Measurements from ENCODE around the gene MUC2.
"Not testable (repeated sequence)": the region's sequence is repeated elsewhere in the genome, so short reads cannot be mapped to it uniquely, and the experiment has no call there.

Gene MUC2

DNA sequence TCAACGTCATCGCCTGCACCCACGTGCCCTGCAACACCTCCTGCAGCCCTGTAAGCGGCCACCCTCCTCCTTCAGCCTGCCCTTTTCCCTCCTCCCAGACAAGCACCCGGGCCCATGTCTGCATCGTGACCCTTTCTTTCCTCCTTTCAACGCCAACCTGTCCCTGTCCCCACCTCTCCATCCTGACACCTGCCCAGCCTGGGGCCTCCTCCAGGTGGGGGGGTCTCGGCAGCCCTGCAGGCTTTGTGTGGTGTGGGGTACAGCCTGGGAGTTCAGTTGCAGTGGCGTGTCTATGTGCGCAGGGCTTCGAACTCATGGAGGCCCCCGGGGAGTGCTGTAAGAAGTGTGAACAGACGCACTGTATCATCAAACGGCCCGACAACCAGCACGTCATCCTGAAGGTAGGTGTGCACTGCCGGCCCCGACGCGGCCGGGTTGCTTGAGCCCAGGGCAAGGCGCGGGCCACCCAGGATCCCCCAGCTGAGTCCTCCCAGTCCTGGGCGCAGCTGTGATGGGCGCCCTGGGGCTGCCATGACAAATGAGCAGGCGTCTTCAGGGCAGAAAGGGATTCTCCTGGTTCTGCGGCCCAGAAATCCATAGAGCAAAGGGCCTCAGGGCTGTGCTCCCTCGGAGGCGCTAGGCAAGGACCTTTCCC, 33.7 kb downstream of the MUC2 start:
- no peak for DNase-seq

DNA sequence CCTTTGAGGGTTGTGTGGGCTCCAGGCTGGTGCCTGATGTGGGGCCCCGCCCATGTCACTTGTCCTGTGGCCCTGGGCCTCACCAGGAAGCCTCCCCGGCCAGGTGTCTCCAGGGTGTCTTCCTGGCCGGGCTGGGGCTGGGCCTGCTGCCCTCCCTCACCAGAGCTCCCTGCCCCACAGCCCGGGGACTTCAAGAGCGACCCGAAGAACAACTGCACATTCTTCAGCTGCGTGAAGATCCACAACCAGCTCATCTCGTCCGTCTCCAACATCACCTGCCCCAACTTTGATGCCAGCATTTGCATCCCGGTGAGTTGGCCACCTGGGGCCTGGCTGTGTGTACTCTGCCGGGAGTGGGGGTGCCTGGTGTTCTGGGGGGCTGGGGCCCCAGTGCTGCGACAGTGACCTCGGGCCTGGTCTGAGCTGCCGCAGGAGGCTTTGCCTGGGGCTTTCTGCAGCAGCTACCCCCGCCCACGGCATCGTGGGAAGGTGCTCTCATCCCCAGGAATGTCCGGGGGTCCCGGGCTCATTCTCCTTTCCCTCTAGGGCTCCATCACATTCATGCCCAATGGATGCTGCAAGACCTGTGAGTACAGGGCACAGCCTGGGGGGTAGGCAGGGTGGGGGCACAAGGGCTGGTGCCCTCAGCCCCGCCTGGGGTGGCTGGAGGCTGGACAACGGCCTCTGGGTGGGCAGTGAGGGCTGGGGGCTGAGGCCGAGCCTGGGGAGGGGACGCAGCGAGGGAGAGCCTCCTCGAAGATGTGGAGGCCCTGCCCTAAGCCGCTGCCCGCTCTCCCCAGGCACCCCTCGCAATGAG, 34.6 kb downstream of the MUC2 start:
- no peak for DNase-seq

DNA sequence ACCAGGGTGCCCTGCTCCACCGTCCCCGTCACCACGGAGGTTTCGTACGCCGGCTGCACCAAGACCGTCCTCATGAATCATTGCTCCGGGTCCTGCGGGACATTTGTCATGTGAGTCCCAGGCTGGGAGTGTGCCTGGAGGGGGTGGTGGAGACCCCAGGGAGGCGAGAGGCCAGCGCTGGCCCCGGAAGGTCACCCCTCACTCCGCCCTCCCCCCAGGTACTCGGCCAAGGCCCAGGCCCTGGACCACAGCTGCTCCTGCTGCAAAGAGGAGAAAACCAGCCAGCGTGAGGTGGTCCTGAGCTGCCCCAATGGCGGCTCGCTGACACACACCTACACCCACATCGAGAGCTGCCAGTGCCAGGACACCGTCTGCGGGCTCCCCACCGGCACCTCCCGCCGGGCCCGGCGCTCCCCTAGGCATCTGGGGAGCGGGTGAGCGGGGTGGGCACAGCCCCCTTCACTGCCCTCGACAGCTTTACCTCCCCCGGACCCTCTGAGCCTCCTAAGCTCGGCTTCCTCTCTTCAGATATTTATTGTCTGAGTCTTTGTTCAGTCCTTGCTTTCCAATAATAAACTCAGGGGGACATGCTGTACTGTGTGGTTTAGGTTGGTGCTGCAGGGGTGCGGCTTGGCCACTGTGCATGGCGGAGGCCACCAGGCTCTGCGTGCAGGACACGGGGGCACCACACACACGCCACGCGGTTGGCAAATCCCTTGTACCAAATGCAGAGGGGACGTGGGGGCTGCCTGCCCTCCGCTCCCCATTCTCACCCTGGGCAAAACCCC, 35.4 kb downstream of the MUC2 start:
- DNase-seq: no peak

DNA sequence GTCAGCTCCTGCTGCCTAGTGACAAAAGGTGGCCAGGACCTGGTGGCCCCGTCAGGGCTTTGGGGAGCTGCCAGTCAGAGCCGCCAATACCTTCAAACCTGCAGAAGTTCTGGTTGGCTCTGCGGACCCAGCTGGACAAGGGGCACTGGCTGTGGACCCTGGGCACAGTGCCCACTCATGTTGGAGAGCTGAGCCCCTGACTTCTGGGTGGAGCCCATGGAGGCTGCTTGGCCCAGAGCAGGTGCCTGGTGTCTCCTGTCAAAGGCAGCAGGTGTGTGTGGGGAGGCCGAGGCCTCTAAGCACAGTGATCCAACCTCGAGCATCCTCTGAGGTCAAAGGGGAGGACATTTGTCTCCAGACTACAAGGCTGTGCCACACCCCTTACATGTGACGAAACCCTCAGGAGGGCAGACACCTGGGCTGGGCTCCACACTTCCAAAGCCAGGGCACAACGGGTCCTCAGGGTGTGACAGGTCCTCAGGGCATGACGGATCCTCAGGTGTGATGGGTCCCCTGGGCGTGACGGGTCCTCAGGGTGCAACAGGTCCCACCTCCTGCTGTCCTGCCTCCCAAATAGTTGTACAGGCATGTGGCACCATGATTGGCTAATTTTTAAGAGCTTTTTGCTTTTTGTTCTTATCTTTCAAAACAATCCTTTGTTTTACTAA, 37.0 kb downstream of the MUC2 start:
- DNase-seq: no peak

DNA sequence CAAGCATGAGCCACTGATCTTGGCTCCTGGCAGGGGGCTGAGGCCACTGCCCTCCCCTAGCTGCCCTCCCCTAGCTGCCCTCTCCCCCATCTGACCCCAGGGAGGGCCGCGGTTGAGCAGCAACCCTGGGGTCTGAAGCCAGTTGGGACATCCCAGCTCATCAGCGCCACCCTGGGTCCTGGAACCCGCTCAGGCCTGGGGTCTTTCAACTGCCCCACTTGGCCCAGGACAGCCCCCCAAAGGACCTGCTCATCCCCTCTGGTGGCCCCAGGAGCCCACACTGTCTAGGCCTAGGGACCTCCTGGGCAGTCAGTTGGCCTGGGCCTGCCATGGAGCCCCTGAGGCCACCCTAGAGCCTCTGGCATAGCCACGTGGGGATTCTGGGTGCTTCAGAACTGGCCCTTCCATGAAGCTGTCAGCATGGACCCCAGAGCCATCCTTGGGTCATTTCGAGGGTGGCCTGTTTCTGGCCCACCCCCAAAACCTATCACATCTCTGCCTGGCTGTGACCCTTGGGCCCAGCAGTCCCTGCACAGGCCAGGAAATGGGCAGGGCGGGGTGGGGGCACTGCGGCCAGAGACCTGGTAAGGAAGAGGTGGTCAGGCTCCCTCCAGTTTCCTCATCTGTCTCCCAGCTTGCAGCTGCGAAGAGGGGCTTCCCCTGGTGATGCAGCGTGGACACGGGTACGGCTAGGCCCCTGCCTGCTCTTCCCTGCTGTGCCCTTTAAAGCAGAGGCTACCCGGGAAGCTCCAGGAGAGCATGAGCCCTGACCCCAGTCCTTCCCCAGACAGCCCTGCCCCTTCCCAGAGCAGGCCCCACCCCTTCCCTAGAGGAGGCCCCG, 37.9 kb downstream of the MUC2 start:
- no peak for DNase-seq

DNA sequence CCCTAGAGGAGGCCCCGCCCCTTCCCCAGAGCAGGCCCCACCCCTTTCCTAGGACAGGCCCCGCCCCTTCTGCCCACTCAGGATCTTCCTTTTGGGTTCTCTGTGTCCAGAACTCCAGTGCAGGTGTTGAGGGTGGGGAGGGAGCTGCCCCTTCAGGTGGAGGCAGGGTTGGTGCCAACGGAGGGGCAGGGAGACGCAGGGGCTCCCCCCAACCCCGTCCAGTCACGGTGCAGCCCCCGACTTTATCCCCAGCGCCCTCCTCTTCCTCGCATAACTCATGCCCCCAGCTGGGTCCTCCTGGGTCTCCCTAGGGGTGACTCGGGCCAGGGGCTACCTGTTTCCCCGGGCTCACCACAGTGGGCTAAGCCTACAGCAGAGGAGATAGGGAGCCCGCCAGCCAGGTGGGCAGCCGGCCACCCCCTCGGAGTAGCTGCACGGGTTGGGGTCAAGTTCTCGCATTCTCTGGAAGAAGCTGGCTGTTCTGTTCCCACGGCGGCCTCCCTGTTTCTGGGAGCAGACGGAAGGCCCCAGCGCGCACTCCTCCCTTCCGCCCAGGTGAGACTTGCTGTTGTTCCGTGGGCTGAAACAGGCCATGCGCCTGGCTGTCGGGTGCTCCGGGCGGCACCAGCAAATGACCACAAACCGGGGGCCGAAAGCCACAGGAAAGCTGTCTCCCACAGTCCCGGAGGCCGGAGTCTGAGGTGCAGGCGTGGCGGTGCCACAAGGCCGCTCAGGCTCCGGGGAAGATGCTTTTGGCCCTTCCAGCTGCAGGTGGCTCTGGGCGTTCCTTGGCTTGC, 38.9 kb downstream of the MUC2 start:
- DNase-seq: no peak

DNA sequence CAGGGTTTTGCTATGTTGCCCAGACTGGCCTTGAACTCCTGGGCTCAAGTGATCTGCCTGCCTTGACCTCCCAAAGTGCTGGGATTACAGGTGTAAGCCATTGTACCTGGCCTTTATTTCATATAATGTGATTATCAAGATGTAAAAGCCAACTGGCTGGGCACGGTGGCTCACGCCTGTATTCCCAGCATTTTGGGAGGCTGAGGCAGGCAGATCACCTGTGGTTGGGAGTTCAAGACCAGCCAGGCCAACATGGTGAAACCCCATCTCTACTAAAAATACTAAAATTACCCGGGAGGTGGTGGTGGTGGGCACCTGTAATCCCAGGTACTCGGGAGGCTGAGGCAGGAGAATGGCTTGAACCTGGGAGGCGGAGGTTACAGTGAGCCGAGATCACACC, 40.6 kb downstream of the MUC2 start:
- not testable (repeated sequence) for DNase-seq

DNA sequence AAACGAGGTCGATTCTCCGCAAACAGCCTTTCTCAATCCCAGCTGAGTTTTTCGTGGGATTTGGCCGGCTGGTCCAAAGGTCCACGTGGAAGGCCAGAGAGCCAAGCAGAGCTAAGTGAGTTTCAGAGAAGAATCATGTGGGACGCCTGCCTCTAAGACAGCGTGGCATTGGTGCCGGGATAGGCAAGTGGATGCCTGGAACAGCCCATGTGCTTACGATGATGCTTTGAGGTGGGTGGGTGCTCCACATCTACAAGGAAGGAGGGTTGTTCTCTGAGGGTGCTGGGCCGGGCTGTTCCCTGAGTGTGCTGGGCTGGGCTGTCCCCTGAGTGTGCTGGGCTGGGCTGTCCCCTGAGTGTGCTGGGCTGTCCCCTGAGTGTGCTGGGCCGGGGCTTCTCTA, 41.4 kb downstream of the MUC2 start:
- no peak for DNase-seq

DNA sequence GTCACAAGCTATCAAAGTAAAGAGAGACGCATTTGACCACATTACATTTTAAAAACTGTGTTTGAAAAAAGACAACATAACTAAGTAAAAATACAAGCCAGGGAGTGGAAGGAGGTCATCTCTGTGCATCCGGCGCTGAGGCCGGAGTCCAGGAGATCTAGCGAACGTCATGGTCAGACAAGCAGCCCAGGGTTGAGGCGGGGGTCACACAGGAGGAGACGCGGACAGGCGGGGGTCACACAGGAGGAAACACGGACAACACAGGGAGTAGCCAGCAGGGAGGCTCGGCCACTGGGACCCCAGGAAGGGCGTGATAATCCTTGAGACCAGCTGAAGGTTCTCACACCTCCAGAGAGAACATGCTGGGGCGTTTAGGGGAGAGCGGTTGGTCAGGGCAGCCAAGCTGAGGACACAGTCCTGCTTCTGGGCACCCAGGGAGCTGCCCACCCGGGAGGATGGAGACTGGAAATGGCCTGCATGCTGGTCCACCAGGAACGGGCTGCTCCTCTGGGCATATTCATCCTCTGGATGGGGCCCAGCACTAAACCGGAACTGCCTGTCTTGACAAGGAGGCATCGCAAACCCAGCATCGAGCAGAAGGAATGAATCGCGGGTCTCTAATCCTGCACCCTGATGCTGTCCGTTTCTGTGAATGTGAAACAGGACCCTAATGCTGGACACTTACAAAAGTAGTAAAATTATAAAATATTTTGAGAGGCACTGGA, 42.2 kb downstream of the MUC2 start:
- DNase-seq: no peak

DNA sequence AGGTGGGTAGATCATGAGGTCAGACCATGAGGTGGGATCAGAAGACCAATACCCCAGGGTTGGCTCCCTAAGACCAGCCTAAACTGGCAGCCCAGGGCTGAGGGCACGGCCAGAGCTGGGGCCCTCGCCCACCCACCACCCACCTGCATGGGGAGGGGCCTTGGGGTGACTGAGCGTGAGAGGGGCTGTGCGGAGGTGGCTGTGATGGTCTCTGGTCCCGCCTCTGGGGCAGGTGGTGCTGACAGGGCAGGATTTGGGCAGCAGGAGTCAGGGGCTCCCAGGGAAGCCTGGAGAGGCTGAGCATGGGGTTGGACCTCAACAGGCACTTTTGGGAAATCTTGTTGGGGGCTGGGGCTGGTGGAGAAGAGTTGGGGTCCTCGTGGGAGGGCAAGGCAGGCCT, 43.3 kb downstream of the MUC2 start:
- DNase-seq: no peak

DNA sequence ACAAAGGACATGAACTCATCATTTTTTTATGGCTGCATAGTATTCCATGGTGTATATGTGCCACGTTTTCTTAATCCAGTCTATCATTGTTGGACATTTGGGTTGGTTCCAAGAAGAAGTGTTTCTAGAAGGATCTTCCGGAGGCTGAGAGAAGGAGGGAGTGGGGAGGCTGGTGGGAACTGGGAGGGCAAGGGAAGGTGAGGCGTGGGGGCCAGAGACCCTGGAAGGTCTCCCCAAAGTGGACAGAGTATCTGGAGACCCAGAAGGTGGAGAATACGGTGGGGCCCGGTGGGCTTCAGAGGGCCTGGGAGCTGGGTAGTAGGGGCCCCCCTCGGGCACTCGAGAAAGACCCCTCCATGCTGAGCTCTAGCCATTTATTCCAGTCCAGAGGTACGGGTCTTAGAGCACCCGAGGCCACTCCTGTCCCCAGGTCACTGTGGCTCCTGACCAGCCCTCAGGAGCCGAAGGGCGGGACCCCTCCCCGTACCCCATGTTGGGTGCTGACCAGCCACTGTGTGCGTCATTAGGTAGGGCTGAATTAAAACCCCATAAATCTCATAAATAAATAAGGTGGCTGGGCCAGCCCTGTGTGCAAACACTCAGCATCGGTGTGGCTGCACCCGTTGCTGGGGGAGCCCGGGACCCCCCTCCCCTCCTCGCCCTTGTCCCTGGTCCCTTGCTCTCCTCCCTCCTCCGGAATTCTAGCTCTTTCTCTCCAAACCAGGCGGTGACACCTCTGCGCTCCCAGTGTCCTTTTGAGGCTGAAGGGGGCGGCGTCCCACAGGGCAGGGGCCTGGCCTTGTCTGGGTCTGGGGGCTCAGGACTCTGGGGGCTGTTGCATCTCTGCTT, 44.3 kb downstream of the MUC2 start:
- no peak for DNase-seq

DNA sequence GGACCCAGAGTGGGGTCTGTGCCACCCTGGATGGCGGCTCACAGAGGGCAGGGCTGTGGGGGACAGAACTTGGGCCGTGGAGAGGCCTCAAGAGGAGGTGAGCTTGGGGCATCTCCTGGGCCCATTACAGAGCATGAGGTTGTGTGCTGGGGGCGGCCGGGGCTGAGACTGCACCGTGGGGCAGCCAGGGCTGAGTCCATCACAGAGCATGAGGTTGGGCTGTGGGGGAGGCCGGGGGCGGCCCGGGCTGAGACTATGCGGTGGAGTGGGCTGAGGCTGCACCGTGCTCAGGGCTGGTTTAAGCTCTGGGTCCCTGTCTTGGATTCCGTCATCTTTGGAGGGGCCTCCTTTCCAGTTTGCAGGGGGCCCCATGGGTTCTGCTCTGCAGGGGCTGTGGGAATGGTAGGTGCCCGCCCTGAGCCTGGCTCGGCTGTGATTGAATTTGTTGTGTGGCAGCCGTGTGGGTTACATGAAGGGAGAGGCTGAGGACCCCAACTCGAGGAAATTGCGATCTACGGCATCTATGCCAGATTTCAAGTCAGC, 45.0 kb downstream of the MUC2 start:
- DNase-seq: no peak

DNA sequence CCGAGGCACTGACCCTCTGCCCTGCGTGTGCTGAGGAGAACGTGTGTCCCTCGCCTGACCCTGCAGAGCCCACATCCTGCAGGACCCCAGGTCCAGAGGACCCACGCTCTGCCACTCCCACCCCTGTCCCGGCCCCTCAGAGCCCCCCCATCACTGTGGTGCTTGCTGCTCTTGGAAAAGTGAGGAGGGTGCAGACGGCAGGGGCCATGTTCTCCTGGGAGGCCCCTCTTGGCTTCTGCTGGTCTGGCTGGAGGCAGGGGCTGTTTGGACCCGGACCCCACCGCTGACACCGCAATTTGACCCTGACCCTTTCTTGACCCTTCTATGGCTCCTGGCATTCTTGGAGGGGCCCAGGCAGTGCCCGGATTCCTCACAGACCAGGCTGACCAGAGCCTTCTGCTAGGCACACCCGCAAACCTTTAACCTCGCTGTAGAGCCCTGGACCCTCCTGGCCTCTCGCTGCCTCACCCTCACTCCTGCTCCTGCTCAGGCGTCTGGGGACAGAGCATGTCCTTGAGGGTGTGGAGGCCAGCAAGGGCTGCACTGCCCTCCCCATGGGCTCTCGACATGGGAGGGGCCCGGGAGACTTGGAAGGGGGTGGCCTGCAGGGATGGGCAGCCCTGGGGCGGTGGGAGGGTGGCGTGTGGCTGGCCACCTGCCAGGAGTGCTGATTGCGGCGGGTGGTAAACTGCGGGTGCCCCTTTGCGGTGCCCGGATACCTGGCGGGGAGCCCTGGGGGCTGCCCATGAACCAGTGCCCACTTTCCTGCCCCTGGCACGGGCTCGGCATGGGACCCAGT, 46.1 kb downstream of the MUC2 start:
- no peak for DNase-seq

DNA sequence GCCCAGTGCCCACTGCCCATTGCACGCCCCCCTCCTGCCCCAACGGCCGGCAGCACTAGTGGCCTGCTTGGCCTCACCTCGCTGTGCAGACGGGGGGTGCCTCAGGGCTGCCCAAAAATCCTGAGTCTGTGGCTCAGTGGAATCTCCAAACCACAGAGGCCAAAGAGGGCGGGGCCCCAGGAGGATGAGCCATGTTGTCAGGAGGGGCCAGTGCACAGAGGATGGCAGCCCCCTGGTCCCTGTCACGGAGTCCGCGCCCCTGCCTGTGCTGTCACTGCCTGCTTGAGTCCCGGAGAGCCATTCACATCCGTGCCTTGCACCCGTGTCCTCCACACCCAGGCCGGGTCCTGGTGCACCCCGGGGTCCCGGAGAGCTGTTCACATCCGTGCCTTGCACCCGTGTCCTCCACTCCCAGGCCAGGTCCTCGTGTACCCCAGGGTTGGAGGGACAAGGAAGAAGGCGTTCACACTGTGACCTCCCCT, 46.7 kb downstream of the MUC2 start:
- no peak for DNase-seq

DNA sequence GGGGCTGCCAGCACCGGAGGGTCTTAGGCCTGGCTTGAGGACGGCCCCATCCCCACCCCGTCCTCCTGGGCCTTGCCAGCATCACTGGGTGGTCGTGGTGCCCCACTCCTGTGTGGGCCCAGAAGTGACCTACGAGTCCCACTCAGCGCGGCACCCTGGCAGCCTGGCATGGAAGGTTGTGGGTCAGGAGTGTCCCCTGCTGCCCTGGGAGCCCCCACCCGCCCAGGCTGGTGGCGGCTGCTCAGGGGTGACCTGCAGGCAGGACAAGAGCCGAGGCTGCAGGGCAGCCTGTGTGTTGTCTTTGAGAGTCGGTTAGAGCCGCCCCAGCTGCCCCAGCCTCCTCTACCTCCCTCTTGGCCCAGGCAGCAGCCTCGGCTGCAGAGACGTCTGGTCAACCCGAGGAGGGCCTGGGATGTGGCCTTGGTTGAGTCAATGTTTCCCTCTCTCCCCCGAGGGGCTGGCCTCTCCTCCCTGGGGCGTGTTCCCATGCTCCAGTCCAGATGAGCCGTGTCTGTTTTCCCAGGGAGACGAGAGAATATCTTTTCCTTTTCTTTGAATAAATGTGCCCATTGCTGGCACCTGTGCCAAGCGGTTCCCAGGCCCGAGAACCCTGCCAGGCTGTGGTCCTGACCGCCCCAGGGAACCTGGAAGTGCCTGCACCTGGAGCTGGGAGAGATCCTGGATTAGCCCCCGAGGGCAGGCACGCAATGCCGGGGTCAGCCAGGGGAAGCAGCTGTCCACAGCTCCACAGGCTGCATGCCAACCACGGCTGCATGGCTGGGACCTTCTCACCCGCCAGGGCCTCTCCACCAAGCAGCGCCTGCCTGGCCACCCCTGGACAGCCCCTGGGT, 47.4 kb downstream of the MUC2 start:
- no peak for DNase-seq

DNA sequence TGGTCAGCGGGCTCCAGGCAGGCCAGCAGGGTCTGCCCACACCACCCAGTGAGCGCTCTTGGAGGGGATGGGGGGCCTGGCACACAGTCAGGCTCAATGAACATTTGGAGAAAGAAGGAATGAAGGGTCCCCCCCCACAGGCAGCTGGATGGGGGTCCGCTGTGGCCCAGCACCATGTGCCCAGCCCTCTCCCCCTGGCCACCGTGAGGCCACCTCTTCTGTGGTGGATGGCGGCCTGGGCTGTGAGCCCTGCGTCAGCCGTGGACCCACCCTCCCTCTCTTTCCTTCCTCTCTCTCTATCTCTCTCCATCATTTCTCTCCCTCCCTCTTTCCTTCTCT, 48.0 kb downstream of the MUC2 start:
- no peak for DNase-seq

DNA sequence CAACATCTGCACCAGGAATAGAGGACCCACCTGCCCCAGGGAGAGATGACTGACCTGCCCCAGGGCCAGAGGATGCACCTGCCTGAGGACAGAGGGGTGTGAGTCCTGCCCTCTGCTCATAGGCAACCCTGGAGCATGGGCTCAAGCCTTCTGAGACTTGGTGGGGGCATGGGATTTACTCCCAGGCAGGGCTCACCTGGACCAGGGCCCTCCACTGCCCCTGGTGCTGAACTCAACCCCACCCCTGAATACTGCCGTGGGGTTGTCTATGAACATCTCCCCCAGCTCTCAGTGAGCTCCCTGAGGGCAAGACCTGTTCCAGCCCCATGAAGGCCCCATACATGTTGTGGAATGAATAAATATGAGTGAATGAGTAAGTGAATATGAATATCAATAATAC, 49.3 kb downstream of the MUC2 start:
- no peak for DNase-seq
